Psoas muscle (tissue), 8 donors: Measurements from ENCODE around the gene HMCN2. TPM values are rescaled to one million over a fixed set of nuclear protein-coding genes. Genes with fewer than 3 reads are reported as not detected.

ENCODE experiments used
- ATAC-seq, 4 donors: fragments of 200-7000 bp; cut with Tn5 transposase; one replicate each; pipeline ENCODE4 v1.9.1; 2020; ENCODE audit warnings: moderate library complexity in 3 of 4, mild to moderate bottlenecking in 2 of 4
- DNase-seq, 2 donors: peaks; one replicate each; pipeline ENCODE4 v3.0.0-alpha.2; 2020
- H3K27ac ChIP-seq: fragments of 200-600 bp; one replicate; pipeline ENCODE4 v1.8.0; 2022
- H3K27me3 ChIP-seq, 3 donors: fragments of 200-600 bp in 1 of 3; one replicate each; pipeline versions ENCODE4 v1.6.1 to v1.8.0; 2013 to 2022; ENCODE audit warnings: low read length in 2 of 3, mild to moderate bottlenecking in 2 of 3, moderate library complexity in 1 of 3; ENCODE audit not compliant: insufficient read depth in 3 of 3
- H3K36me3 ChIP-seq, 2 donors: fragments of 200-600 bp in 1 of 2; one replicate each; pipeline versions ENCODE4 v1.6.1 to v1.8.0; 2013 to 2022; ENCODE audit warnings: low read depth in 1 of 2, mild to moderate bottlenecking in 1 of 2, moderate library complexity in 1 of 2; ENCODE audit not compliant: insufficient read depth in 1 of 2
- H3K4me1 ChIP-seq: fragments of 200-600 bp; one replicate; pipeline ENCODE4 v1.8.0; 2022
- H3K4me3 ChIP-seq: fragments of 200-600 bp; one replicate; pipeline ENCODE4 v1.8.0; 2022; ENCODE audit warnings: mild to moderate bottlenecking
- H3K9me3 ChIP-seq: fragments of 200-600 bp; one replicate; pipeline ENCODE4 v1.8.0; 2022
- CTCF ChIP-seq: fragments of 200-600 bp; IDR thresholded peaks from one replicate; pipeline ENCODE4 v1.8.0; 2022; ENCODE audit warnings: antibody characterized with exemption
- WGBS, 3 donors: extraction: QIAGEN DNeasy Blood & Tissue Kit; methylation state at CpG; one replicate each; pipeline versions ENCODE4 v1.1.6 to v1.1.7; 2013; 5-methylcytosine and 5-hydroxymethylcytosine counted together
- intact Hi-C, 2 donors: fragments of 100-400 bp; cut with DNase I; formaldehyde crosslinking; loops; one replicate each; pipeline versions ENCODE4 v1.11.0 to v1.14.2; 2022
- polyA plus RNA-seq, 3 donors: library from polyadenylated mRNA; stranded (reverse); fragments of 200-250 nt; gene quantifications; one replicate each; pipeline ENCODE4 v1.2.3, GENCODE V29; 2013
- total RNA-seq, 4 donors: library from RNA; stranded (reverse); fragmentation: NEBNext Ultra II Directional in 2 of 4; extraction: Animal tissue kit (Norgen Biotek cat#: 25700) in 2 of 4; gene quantifications; one replicate each; pipeline versions ENCODE4 v1.2.1 to v1.2.4, GENCODE V29; 2021 to 2023
- donor health status: healthy with polysubstance abuse.
- donor health status: DM: no; HTN: no; CAD: no; lungs with moderate emphysema.
- donor health status: Bipolar disorder and iron deficiency.
- donor health status: healthy.
- donor health status: DM: yes; HTN: yes; CAD: no.
- donor health status: DM: no; HTN: no; CAD: no.
- donor health status: DM: no; HTN: no; CAD: no.
- donor health status: DM: yes; HTN: yes; CAD: no.

Gene HMCN2
- total and polyA plus RNA-seq, 7 donors = 3.6 to 13.2 (median 6.7) TPM

DNA sequence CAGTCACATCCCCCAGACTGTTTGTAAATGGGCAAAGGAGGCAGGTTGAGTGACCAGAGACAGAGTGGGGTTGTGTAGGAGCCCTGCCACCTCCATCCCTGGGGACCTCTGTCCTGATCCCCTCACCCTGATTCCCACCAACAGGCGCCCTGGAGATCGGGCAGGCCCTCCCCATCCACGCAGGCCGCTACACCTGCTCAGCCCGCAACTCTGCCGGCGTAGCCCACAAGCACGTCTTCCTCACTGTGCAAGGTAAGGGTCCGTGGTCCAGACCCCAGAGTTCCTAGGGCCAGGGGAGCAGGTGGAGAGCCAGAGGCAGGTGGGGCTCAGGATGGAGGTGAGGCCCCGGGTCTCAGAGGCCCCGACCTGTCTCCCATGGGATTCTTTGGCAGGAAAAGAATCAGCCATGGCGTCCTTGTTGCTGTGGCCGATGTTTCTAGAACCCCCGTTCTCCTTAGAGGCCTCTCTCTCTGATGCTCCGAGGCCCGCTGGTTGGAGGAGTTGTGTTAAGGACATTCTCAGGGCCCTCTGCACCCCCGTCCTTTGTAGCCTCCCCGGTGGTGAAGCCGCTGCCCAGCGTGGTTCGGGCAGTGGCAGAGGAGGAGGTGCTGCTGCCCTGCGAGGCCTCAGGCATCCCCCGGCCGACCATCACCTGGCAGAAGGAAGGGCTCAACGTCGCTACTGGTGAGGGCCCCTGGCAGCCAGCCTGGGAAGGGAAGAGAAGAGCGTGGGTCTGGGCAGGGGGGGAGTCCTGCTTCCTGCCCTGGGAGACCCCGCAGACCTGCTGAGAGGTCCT lies 137.3 kb downstream of the HMCN2 start:
- no peak for TF ChIP-seq CTCF
- no peak for DNase-seq
- Histone ChIP-seq H3K27me3 (peaks cover 0 to 4% (median 1%) of the 10 kb centered on the region in 3 donors), H3K9me3 (no peaks in the 10 kb centered on the region), H3K36me3 (no peaks in the 10 kb centered on the region), H3K4me3 (no peak overlapping the region), H3K27ac (no peak overlapping the region), H3K4me1 (no peaks in the 10 kb centered on the region)
- WGBS, 3 donors = 82 to 85% (median 82%) methylated on average over 26 to 28 of the region's 28 CpGs
- intact Hi-C loops = no loop called here
- ATAC-seq = no peak

GRCh38 chr9:130405657-130406257 lies 140.2 kb downstream of the HMCN2 start:
- Histone ChIP-seq H3K36me3 (no peaks in the 10 kb centered on the region), H3K9me3 (no peaks in the 10 kb centered on the region), H3K4me1 (no peaks in the 10 kb centered on the region), H3K27me3 (peaks cover 0 to 2% (median 1%) of the 10 kb centered on the region in 3 donors), H3K4me3 (no peak overlapping the region), H3K27ac (no peak overlapping the region)
- intact Hi-C loops = no loop called here
- ATAC-seq (no peak), DNase-seq (no peak)
- no peak for TF ChIP-seq CTCF
- WGBS, 3 donors = 92 to 94% (median 92%) methylated on average over 20 to 22 of the region's 22 CpGs

DNA sequence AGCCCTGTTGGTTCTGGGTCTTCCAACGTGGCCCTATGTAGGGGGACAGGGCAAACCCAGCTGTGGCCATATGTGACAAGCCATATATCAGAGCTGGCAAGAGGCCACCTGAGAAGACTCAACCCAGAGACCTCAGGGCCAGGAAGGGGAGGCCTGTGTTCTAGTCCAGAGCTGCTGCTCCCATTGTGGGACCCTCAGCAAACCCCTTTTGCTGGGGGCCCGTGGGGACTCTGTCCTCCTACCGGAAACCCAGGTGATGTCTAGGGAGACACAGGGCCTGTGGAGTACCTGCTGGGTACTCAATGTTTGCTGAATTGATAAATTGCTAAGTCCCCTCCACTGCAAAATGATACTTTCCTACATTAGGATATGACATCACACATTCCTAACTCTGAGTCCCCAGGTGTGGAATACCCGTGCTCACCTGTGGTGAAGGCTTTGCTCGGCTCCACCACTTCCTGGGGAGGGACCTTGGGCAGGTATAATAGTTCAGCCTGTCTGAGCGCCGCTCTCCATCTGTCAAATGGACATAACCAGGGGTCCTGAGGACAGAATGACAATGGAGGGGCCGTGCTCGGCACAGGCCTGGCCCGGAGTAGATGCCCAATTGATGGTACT lies 140.8 kb downstream of the HMCN2 start:
- Histone ChIP-seq H3K4me1 (no peaks in the 10 kb centered on the region), H3K4me3 (no peak overlapping the region), H3K9me3 (no peaks in the 10 kb centered on the region), H3K27ac (no peak overlapping the region), H3K36me3 (no peaks in the 10 kb centered on the region), H3K27me3 (peaks cover 0 to 2% (median 1%) of the 10 kb centered on the region in 3 donors)
- no peak for TF ChIP-seq CTCF
- ATAC-seq (no peak), DNase-seq (no peak)
- intact Hi-C loops = no loop called here
- WGBS, 3 donors = 81 to 88% (median 86%) methylated on average over 10 of the region's 10 CpGs

DNA sequence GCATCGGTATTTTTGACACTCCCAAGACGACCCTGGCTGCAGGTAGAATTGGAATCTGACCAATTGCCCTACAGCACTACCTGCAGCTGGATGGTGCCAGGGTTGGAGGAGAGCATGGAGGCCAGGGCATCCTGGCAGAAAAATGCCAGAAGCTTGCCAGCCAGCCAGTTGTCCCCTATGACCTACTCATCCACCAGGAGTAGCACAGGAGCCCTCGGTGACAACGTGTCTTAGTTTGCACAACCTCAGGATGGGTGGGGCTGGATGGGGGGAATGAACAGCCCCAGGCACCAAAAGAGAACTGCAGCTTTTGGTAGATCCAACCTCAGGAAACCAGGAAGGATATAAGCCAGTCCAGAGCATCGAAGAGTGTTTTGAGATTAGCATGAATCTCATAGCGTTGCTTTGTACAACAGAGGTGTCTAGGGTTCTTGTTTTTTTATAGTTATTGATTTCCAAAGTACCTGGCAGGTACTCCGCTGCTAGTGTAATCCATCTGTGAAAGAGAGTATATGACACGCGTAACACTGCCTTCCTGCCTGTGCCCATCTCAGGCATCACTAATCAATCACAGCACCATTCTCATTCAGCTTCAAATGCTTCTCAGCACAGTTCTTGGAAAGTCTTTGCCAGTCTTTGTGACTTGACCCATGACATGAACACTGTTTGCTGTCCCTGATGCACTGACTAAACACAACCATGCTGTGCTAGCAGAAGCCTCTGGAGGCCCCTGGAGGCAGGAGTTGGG lies 142.5 kb downstream of the HMCN2 start:
- H3K9me3 ChIP-seq = no peaks in the 10 kb centered on the region
- no peak for DNase-seq
- H3K4me1 ChIP-seq = no peaks in the 10 kb centered on the region
- peaks cover 0 to 2% (median 1%) of the 10 kb centered on the region in 3 donors for H3K27me3 ChIP-seq
- no peak for ATAC-seq
- 73 to 81% (median 79%) methylated on average over 9 of the region's 9 CpGs for WGBS, 3 donors
- H3K4me3 ChIP-seq = no peak overlapping the region
- no peak overlapping the region for H3K27ac ChIP-seq
- no peak for TF ChIP-seq CTCF
- H3K36me3 ChIP-seq = no peaks in the 10 kb centered on the region
- intact Hi-C loops = no loop called here
